AG04449 (cell line): ENCODE results near the gene KLK1.

Experiments
- CTCF ChIA-PET: fragments of 350-600 bp; formaldehyde crosslinking; extraction: SDS; loops from one replicate; lab custom pipeline; 2021; ENCODE audit warnings: antibody characterized with exemption; lab: Yijun Ruan, JAX
- POLR2A ChIA-PET: fragments of 400-600, 350-600 bp; formaldehyde crosslinking; extraction: SDS; loops from one replicate; lab custom pipeline; 2020; ENCODE audit warnings: antibody characterized with exemption, inconsistent platforms; lab: Yijun Ruan, JAX
- DNase-seq: peaks from one replicate; pipeline ENCODE4 v3.0.0-alpha.2; 2010; ENCODE audit warnings: low read depth, low spot score
- H3K4me3 ChIP-seq: 2 replicates; pipeline ENCODE4 v1.5.1; 2011; ENCODE audit warnings: low read depth, mild to moderate bottlenecking, control low read depth, low read length
- TF ChIP-seq, protein P1 (sequence below): IDR thresholded peaks from one replicate; pipeline ENCODE4 v1.5.1; 2011; ENCODE audit warnings: mild to moderate bottlenecking, moderate library complexity, low read length, control low read depth, inconsistent platforms; ENCODE audit not compliant: insufficient read depth; ENCODE audit errors: missing control alignments

KLK1 gene

DNA sequence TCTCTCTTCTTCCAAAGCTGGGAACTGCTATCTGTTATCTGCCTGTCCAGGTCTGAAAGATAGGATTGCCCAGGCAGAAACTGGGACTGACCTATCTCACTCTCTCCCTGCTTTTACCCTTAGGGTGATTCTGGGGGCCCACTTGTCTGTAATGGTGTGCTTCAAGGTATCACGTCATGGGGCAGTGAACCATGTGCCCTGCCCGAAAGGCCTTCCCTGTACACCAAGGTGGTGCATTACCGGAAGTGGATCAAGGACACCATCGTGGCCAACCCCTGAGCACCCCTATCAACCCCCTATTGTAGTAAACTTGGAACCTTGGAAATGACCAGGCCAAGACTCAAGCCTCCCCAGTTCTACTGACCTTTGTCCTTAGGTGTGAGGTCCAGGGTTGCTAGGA, 36.3 kb upstream of the KLK1 start:
- no peak for DNase-seq
- ChIA-PET CTCF (no interaction called here), POLR2A (no interaction called here)
- TF ChIP-seq, protein P1, sequence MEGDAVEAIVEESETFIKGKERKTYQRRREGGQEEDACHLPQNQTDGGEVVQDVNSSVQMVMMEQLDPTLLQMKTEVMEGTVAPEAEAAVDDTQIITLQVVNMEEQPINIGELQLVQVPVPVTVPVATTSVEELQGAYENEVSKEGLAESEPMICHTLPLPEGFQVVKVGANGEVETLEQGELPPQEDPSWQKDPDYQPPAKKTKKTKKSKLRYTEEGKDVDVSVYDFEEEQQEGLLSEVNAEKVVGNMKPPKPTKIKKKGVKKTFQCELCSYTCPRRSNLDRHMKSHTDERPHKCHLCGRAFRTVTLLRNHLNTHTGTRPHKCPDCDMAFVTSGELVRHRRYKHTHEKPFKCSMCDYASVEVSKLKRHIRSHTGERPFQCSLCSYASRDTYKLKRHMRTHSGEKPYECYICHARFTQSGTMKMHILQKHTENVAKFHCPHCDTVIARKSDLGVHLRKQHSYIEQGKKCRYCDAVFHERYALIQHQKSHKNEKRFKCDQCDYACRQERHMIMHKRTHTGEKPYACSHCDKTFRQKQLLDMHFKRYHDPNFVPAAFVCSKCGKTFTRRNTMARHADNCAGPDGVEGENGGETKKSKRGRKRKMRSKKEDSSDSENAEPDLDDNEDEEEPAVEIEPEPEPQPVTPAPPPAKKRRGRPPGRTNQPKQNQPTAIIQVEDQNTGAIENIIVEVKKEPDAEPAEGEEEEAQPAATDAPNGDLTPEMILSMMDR: no peak
- H3K4me3 ChIP-seq: no peak overlapping the region

DNA sequence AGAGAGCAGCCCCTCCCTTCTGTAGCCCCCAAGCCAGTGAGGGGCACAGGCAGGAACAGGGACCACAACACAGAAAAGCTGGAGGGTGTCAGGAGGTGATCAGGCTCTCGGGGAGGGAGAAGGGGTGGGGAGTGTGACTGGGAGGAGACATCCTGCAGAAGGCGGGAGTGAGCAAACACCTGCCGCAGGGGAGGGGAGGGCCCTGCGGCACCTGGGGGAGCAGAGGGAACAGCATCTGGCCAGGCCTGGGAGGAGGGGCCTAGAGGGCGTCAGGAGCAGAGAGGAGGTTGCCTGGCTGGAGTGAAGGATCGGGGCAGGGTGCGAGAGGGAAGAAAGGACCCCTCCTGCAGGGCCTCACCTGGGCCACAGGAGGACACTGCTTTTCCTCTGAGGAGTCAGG, 35.3 kb upstream of the KLK1 start:
- no peak for DNase-seq
- H3K4me3 ChIP-seq: no peak overlapping the region
- TF ChIP-seq, protein P1: no peak
- ChIA-PET POLR2A (no interaction called here), CTCF (no interaction called here)

DNA sequence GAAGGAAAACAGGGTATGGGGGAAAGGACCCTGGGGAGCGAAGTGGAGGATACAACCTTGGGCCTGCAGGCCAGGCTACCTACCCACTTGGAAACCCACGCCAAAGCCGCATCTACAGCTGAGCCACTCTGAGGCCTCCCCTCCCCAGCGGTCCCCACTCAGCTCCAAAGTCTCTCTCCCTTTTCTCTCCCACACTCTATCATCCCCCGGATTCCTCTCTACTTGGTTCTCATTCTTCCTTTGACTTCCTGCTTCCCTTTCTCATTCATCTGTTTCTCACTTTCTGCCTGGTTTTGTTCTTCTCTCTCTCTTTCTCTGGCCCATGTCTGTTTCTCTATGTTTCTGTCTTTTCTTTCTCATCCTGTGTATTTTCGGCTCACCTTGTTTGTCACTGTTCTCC, 33.8 kb upstream of the KLK1 start:
- no peak for DNase-seq
- TF ChIP-seq, protein P1: no peak
- CTCF ChIA-PET: no interaction called here
- H3K4me3 ChIP-seq: no peak overlapping the region
- POLR2A ChIA-PET: no interaction called here

DNA sequence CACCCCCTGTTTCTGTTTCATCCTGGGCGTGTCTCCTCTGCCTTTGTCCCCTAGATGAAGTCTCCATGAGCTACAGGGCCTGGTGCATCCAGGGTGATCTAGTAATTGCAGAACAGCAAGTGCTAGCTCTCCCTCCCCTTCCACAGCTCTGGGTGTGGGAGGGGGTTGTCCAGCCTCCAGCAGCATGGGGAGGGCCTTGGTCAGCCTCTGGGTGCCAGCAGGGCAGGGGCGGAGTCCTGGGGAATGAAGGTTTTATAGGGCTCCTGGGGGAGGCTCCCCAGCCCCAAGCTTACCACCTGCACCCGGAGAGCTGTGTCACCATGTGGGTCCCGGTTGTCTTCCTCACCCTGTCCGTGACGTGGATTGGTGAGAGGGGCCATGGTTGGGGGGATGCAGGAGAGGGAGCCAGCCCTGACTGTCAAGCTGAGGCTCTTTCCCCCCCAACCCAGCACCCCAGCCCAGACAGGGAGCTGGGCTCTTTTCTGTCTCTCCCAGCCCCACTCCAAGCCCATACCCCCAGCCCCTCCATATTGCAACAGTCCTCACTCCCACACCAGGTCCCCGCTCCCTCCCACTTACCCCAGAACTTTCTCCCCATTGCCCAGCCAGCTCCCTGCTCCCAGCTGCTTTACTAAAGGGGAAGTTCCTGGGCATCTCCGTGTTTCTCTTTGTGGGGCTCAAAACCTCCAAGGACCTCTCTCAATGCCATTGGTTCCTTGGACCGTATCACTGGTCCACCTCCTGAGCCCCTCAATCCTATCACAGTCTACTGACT, 31.2 kb upstream of the KLK1 start, which contains the start of gene KLK3:
KLK3 (plus strand) TSS at position 280 of the 775 bp plus-strand sequence; CDS start at position 321, 41 bp downstream.
- TF ChIP-seq, protein P1: no peak
- CTCF ChIA-PET: no interaction called here
- POLR2A ChIA-PET: no interaction called here
- no peak for DNase-seq
- no peak within 1 kb of the TSS for H3K4me3 ChIP-seq

DNA sequence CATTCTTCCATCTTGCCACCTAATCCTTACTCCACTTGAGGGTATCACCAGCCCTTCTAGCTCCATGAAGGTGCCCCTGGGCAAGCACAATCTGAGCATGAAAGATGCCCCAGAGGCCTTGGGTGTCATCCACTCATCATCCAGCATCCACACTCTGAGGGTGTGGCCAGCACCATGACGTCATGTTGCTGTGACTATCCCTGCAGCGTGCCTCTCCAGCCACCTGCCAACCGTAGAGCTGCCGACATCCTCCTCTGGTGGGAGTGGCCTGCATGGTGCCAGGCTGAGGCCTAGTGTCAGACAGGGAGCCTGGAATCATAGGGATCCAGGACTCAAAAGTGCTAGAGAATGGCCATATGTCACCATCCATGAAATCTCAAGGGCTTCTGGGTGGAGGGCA, 28.0 kb upstream of the KLK1 start:
- H3K4me3 ChIP-seq: no peak overlapping the region
- CTCF ChIA-PET: no interaction called here
- DNase-seq: no peak
- POLR2A ChIA-PET: no interaction called here
- TF ChIP-seq, protein P1: no peak

DNA sequence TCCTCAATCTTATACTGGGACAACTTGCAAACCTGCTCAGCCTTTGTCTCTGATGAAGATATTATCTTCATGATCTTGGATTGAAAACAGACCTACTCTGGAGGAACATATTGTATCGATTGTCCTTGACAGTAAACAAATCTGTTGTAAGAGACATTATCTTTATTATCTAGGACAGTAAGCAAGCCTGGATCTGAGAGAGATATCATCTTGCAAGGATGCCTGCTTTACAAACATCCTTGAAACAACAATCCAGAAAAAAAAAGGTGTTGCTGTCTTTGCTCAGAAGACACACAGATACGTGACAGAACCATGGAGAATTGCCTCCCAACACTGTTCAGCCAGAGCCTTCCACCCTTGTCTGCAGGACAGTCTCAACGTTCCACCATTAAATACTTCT, 27.2 kb upstream of the KLK1 start:
- no peak for DNase-seq
- H3K4me3 ChIP-seq: no peak overlapping the region

More for the DNA sequence above, 27.2 kb upstream of the KLK1 start:
- ChIA-PET CTCF (no interaction called here), POLR2A (no interaction called here)
- TF ChIP-seq, protein P1: no peak
